ENCODE data around the gene SEMA4A.

GRCh38 chr1:156123356-156124196 is 29.8 kb upstream of the SEMA4A start:
- no peak for TF ChIP-seq ZNF274 (IDR thresholded peaks at IDR 0.05; ENCODE audit: low read depth, low read length)
- TF ChIP-seq SUZ12 (IDR thresholded peaks at IDR 0.05; ENCODE audit: extremely low read depth, insufficient read depth, insufficient read length) = no peak

All from NT2/D1 (cell line).